HUES48 (cell line): ENCODE data around the gene MTPN.

Experiments
- H3K27ac ChIP-seq: one replicate; pipeline ENCODE4 v1.7.0; 2013; ENCODE audit warnings: low read depth, low read length, inconsistent platforms
- H3K27me3 ChIP-seq: 2 replicates; pipeline ENCODE4 v1.6.1; 2013; ENCODE audit warnings: mild to moderate bottlenecking, low read length; ENCODE audit not compliant: control insufficient read depth, insufficient read depth
- H3K36me3 ChIP-seq: 2 replicates; pipeline ENCODE4 v1.6.1; 2013; ENCODE audit warnings: low read length; ENCODE audit not compliant: control insufficient read depth, insufficient read depth
- H3K4me1 ChIP-seq: 2 replicates; pipeline ENCODE4 v1.6.1; 2013; ENCODE audit warnings: mild to moderate bottlenecking, low read length; ENCODE audit not compliant: control insufficient read depth, insufficient read depth
- H3K4me3 ChIP-seq: 2 replicates; pipeline ENCODE4 v1.5.1; 2013; ENCODE audit warnings: mild to moderate bottlenecking, low read depth, low read length
- H3K9ac ChIP-seq: 2 replicates; pipeline ENCODE4 v1.6.1; 2013; ENCODE audit warnings: mild to moderate bottlenecking, low read depth, low read length, moderate library complexity
- H3K9me3 ChIP-seq: 2 replicates; pipeline ENCODE4 v1.6.1; 2013; ENCODE audit warnings: low read length; ENCODE audit not compliant: control insufficient read depth, insufficient read depth

Gene MTPN

GRCh38 chr7:136006208-136006607, 29.0 kb upstream of the MTPN start:
- Histone ChIP-seq H3K27me3 (no peaks in the 10 kb centered on the region), H3K9ac (no peak overlapping the region), H3K36me3 (no peaks in the 10 kb centered on the region), H3K27ac (no peak overlapping the region), H3K4me1 (no peaks in the 10 kb centered on the region), H3K9me3 (no peaks in the 10 kb centered on the region), H3K4me3 (no peak overlapping the region)

GRCh38 chr7:136004083-136004482, 26.9 kb upstream of the MTPN start:
- H3K9me3 ChIP-seq = no peaks in the 10 kb centered on the region
- H3K4me1 ChIP-seq = no peaks in the 10 kb centered on the region
- H3K27me3 ChIP-seq = no peaks in the 10 kb centered on the region
- no peak overlapping the region for H3K4me3 ChIP-seq
- H3K27ac ChIP-seq = no peak overlapping the region
- no peaks in the 10 kb centered on the region for H3K36me3 ChIP-seq
- no peak overlapping the region for H3K9ac ChIP-seq

GRCh38 chr7:136002802-136003201, 25.6 kb upstream of the MTPN start:
- no peak overlapping the region for H3K27ac ChIP-seq
- no peaks in the 10 kb centered on the region for H3K27me3 ChIP-seq
- H3K4me3 ChIP-seq = no peak overlapping the region
- H3K4me1 ChIP-seq = no peaks in the 10 kb centered on the region
- no peaks in the 10 kb centered on the region for H3K36me3 ChIP-seq
- no peak overlapping the region for H3K9ac ChIP-seq
- H3K9me3 ChIP-seq = no peaks in the 10 kb centered on the region

- Histone ChIP-seq H3K4me3 (no peak overlapping the region), H3K36me3 (no peaks in the 10 kb centered on the region), H3K4me1 (no peaks in the 10 kb centered on the region), H3K27ac (no peak overlapping the region), H3K27me3 (no peaks in the 10 kb centered on the region), H3K9me3 (no peaks in the 10 kb centered on the region), H3K9ac (no peak overlapping the region)
Observed at GRCh38 chr7:136000288-136000913, 23.2 kb upstream of the MTPN start.

- no peaks in the 10 kb centered on the region for H3K27me3 ChIP-seq
Observed at GRCh38 chr7:135998081-135998480, 20.9 kb upstream of the MTPN start.

GRCh38 chr7:135995748-135996147, 18.6 kb upstream of the MTPN start:
- Histone ChIP-seq H3K9me3 (no peaks in the 10 kb centered on the region), H3K9ac (no peak overlapping the region), H3K4me1 (no peaks in the 10 kb centered on the region), H3K27me3 (no peaks in the 10 kb centered on the region), H3K4me3 (no peak overlapping the region), H3K36me3 (no peaks in the 10 kb centered on the region), H3K27ac (no peak overlapping the region)

More at GRCh38 chr7:135998081-135998480, 20.9 kb upstream of the MTPN start:
- no peaks in the 10 kb centered on the region for H3K4me1 ChIP-seq
- no peaks in the 10 kb centered on the region for H3K9me3 ChIP-seq
- no peaks in the 10 kb centered on the region for H3K36me3 ChIP-seq
- H3K27ac ChIP-seq = no peak overlapping the region
- H3K4me3 ChIP-seq = no peak overlapping the region
- no peak overlapping the region for H3K9ac ChIP-seq

GRCh38 chr7:135994466-135995205, 17.5 kb upstream of the MTPN start:
- Histone ChIP-seq H3K9ac (no peak overlapping the region), H3K4me1 (no peaks in the 10 kb centered on the region), H3K9me3 (no peaks in the 10 kb centered on the region), H3K36me3 (no peaks in the 10 kb centered on the region), H3K27me3 (no peaks in the 10 kb centered on the region), H3K27ac (no peak overlapping the region), H3K4me3 (no peak overlapping the region)

- Histone ChIP-seq H3K4me3 (no peak overlapping the region), H3K4me1 (no peaks in the 10 kb centered on the region), H3K27me3 (no peaks in the 10 kb centered on the region), H3K36me3 (no peaks in the 10 kb centered on the region), H3K9ac (no peak overlapping the region), H3K27ac (no peak overlapping the region), H3K9me3 (no peaks in the 10 kb centered on the region)
Observed at GRCh38 chr7:135993950-135994349, 16.8 kb upstream of the MTPN start.

- H3K9ac ChIP-seq = no peak overlapping the region
- no peak overlapping the region for H3K27ac ChIP-seq
- no peaks in the 10 kb centered on the region for H3K27me3 ChIP-seq
- H3K4me1 ChIP-seq = no peaks in the 10 kb centered on the region
- H3K36me3 ChIP-seq = no peaks in the 10 kb centered on the region
- H3K4me3 ChIP-seq = no peak overlapping the region
- peaks cover 5% of the 10 kb centered on the region; the same call in 1 of the 2 replicates for H3K9me3 ChIP-seq
Observed at GRCh38 chr7:135991906-135992305, 14.7 kb upstream of the MTPN start.

- Histone ChIP-seq H3K27me3 (no peaks in the 10 kb centered on the region), H3K4me3 (no peak overlapping the region), H3K27ac (no peak overlapping the region), H3K36me3 (no peaks in the 10 kb centered on the region), H3K4me1 (no peaks in the 10 kb centered on the region), H3K9ac (no peak overlapping the region), H3K9me3 (peaks cover 9% of the 10 kb centered on the region; the same call in 1 of the 2 replicates)
Observed at GRCh38 chr7:135991322-135991721, 14.2 kb upstream of the MTPN start.

GRCh38 chr7:135990258-135990657, 13.1 kb upstream of the MTPN start:
- Histone ChIP-seq H3K27me3 (no peaks in the 10 kb centered on the region), H3K27ac (no peak overlapping the region), H3K9me3 (peaks cover 15% of the 10 kb centered on the region), H3K4me1 (no peaks in the 10 kb centered on the region), H3K4me3 (no peak overlapping the region), H3K9ac (no peak overlapping the region), H3K36me3 (no peaks in the 10 kb centered on the region)
